Tibial nerve (tissue), 4 donors: Measurements from ENCODE around the gene PSRC1.

Experiments used
- EP300 ChIP-seq, 2 donors: sonication (generic); formaldehyde crosslinking; IDR thresholded peaks; one replicate each; pipeline ENCODE4 v1.6.1; 2017; ENCODE audit warnings: antibody characterized with exemption in 2 of 2, mild to moderate bottlenecking in 1 of 2
- POLR2A ChIP-seq, 2 donors: fragments of 450-650 bp; IDR thresholded peaks; one replicate each; pipeline ENCODE4 v1.6.1; 2017; ENCODE audit warnings: antibody characterized with exemption in 2 of 2, mild to moderate bottlenecking in 2 of 2, moderate library complexity in 2 of 2
- TF ChIP-seq, protein P1 (sequence below), 5 experiments: fragments of 200-600 bp in 3 of 5; fragments of 450-650 bp in 2 of 5; sonication (generic) in 3 of 5; IDR thresholded peaks; one replicate each; pipeline ENCODE4 v1.5.1; 2016 to 2019; ENCODE audit warnings: antibody characterized with exemption in 5 of 5, mild to moderate bottlenecking in 3 of 5, moderate library complexity in 2 of 5

GRCh38 chr1:109263597-109264378 lies 19.2 kb downstream of the PSRC1 start:
- TF ChIP-seq, protein P1, sequence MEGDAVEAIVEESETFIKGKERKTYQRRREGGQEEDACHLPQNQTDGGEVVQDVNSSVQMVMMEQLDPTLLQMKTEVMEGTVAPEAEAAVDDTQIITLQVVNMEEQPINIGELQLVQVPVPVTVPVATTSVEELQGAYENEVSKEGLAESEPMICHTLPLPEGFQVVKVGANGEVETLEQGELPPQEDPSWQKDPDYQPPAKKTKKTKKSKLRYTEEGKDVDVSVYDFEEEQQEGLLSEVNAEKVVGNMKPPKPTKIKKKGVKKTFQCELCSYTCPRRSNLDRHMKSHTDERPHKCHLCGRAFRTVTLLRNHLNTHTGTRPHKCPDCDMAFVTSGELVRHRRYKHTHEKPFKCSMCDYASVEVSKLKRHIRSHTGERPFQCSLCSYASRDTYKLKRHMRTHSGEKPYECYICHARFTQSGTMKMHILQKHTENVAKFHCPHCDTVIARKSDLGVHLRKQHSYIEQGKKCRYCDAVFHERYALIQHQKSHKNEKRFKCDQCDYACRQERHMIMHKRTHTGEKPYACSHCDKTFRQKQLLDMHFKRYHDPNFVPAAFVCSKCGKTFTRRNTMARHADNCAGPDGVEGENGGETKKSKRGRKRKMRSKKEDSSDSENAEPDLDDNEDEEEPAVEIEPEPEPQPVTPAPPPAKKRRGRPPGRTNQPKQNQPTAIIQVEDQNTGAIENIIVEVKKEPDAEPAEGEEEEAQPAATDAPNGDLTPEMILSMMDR (IDR thresholded peaks at IDR 0.05) = peak; percentile 89 to 100 (median 93)
- no peak for TF ChIP-seq POLR2A (IDR thresholded peaks at IDR 0.05)
- TF ChIP-seq EP300 (IDR thresholded peaks at IDR 0.05) = peak in 1 of 2 donors; percentile 73
